Measurements from ENCODE around the gene BTBD9.
A peak's percentile ranks its signal among the peaks of the same experiment; 100 is the strongest.

BTBD9 gene

GRCh38 chr6:38487423-38487822 lies 152.3 kb downstream of the BTBD9 start:
- 97% methylated on average over 6 of the region's 7 CpGs for WGBS
- Histone ChIP-seq H4K91ac (ENCODE audit: low read length) (no peak overlapping the region), H3K18ac (ENCODE audit: low read depth in 1 of 2, low read length in 2 of 2) (no peak overlapping the region), H2BK12ac (ENCODE audit: low read length in 2 of 2) (no peak overlapping the region), H2BK5ac (ENCODE audit: low read depth, low read length, poor library complexity, severe bottlenecking) (no peak overlapping the region), H2AFZ (ENCODE audit: low read depth, low read length) (no peak overlapping the region), H4K8ac (ENCODE audit: low read length) (no peak overlapping the region), H3K79me1 (replicated peaks; ENCODE audit: low read length, poor library complexity, severe bottlenecking) (peaks cover 2% of the 10 kb centered on the region), H3K14ac (ENCODE audit: low read length in 2 of 2) (no peak overlapping the region), H3K4me3 (ENCODE audit: insufficient read depth in 1 of 2, low read depth in 1 of 2, low read length in 2 of 2) (no peak overlapping the region), H2BK120ac (ENCODE audit: low read depth, low read length) (no peak overlapping the region), H3K27me3 (ENCODE audit: control insufficient read depth in 1 of 2, insufficient read depth in 1 of 2, low read length in 2 of 2) (no peaks in the 10 kb centered on the region), H3K9ac (ENCODE audit: low read length) (no peak overlapping the region), H2BK15ac (ENCODE audit: low read depth, poor library complexity, severe bottlenecking) (no peak overlapping the region), H3K23ac (ENCODE audit: low read length in 2 of 2) (no peak overlapping the region), H3K4ac (ENCODE audit: low read depth in 1 of 2, low read length in 2 of 2) (no peak overlapping the region), H3K9me3 (ENCODE audit: control insufficient read depth, low read length) (no peaks in the 10 kb centered on the region), H3K4me1 (ENCODE audit: control insufficient read depth, insufficient read depth, low read depth, low read length) (peaks cover 1% of the 10 kb centered on the region), H3K36me3 (ENCODE audit: control insufficient read depth in 1 of 2, insufficient read depth in 2 of 2, low read depth in 1 of 2, low read length in 2 of 2) (no peaks in the 10 kb centered on the region), H3K27ac (ENCODE audit: low read length, poor library complexity, severe bottlenecking) (no peak overlapping the region), H3K4me2 (ENCODE audit: low read length, poor library complexity, severe bottlenecking) (no peak overlapping the region), H2AK5ac (ENCODE audit: low read length, severe bottlenecking) (no peak overlapping the region)
- no peak for DNase-seq

- Histone ChIP-seq H2BK5ac (ENCODE audit: low read depth, low read length, poor library complexity, severe bottlenecking) (no peak overlapping the region), H2AFZ (ENCODE audit: low read depth, low read length) (no peak overlapping the region), H4K8ac (ENCODE audit: low read length) (no peak overlapping the region), H2BK12ac (ENCODE audit: low read length in 2 of 2) (no peak overlapping the region), H2BK120ac (ENCODE audit: low read depth, low read length) (no peak overlapping the region), H3K4me2 (ENCODE audit: low read length, poor library complexity, severe bottlenecking) (no peak overlapping the region), H2BK15ac (ENCODE audit: low read depth, poor library complexity, severe bottlenecking) (no peak overlapping the region), H4K91ac (ENCODE audit: low read length) (no peak overlapping the region), H3K14ac (ENCODE audit: low read length in 2 of 2) (no peak overlapping the region), H3K23ac (ENCODE audit: low read length in 2 of 2) (no peak overlapping the region), H3K27ac (ENCODE audit: low read length, poor library complexity, severe bottlenecking) (no peak overlapping the region), H3K9me3 (ENCODE audit: control insufficient read depth, low read length) (no peaks in the 10 kb centered on the region), H3K4me1 (ENCODE audit: control insufficient read depth, insufficient read depth, low read depth, low read length) (peaks cover 1% of the 10 kb centered on the region), H3K18ac (ENCODE audit: low read depth in 1 of 2, low read length in 2 of 2) (no peak overlapping the region), H3K27me3 (ENCODE audit: control insufficient read depth in 1 of 2, insufficient read depth in 1 of 2, low read length in 2 of 2) (no peaks in the 10 kb centered on the region), H3K4me3 (ENCODE audit: insufficient read depth in 1 of 2, low read depth in 1 of 2, low read length in 2 of 2) (no peak overlapping the region), H2AK5ac (ENCODE audit: low read length, severe bottlenecking) (no peak overlapping the region), H3K79me1 (replicated peaks; ENCODE audit: low read length, poor library complexity, severe bottlenecking) (no peaks in the 10 kb centered on the region), H3K4ac (ENCODE audit: low read depth in 1 of 2, low read length in 2 of 2) (no peak overlapping the region), H3K9ac (ENCODE audit: low read length) (no peak overlapping the region), H3K36me3 (ENCODE audit: control insufficient read depth in 1 of 2, insufficient read depth in 2 of 2, low read depth in 1 of 2, low read length in 2 of 2) (no peaks in the 10 kb centered on the region)
- 64% methylated on average over 1 of the region's 1 CpG for WGBS
- no peak for DNase-seq
Observed at GRCh38 chr6:38485488-38485887, 154.2 kb downstream of the BTBD9 start.

GRCh38 chr6:38484656-38485055 lies 155.1 kb downstream of the BTBD9 start:
- Histone ChIP-seq H2AK5ac (ENCODE audit: low read length, severe bottlenecking) (no peak overlapping the region), H4K91ac (ENCODE audit: low read length) (no peak overlapping the region), H2BK5ac (ENCODE audit: low read depth, low read length, poor library complexity, severe bottlenecking) (no peak overlapping the region), H3K4me2 (ENCODE audit: low read length, poor library complexity, severe bottlenecking) (no peak overlapping the region), H3K9ac (ENCODE audit: low read length) (no peak overlapping the region), H3K27me3 (ENCODE audit: control insufficient read depth in 1 of 2, insufficient read depth in 1 of 2, low read length in 2 of 2) (no peaks in the 10 kb centered on the region), H3K27ac (ENCODE audit: low read length, poor library complexity, severe bottlenecking) (no peak overlapping the region), H3K9me3 (ENCODE audit: control insufficient read depth, low read length) (no peaks in the 10 kb centered on the region), H3K79me1 (replicated peaks; ENCODE audit: low read length, poor library complexity, severe bottlenecking) (no peaks in the 10 kb centered on the region), H3K14ac (ENCODE audit: low read length in 2 of 2) (no peak overlapping the region), H2AFZ (ENCODE audit: low read depth, low read length) (no peak overlapping the region), H3K18ac (ENCODE audit: low read depth in 1 of 2, low read length in 2 of 2) (no peak overlapping the region), H3K4me3 (ENCODE audit: insufficient read depth in 1 of 2, low read depth in 1 of 2, low read length in 2 of 2) (no peak overlapping the region), H3K23ac (ENCODE audit: low read length in 2 of 2) (no peak overlapping the region), H3K4me1 (ENCODE audit: control insufficient read depth, insufficient read depth, low read depth, low read length) (no peaks in the 10 kb centered on the region), H2BK120ac (ENCODE audit: low read depth, low read length) (no peak overlapping the region), H2BK15ac (ENCODE audit: low read depth, poor library complexity, severe bottlenecking) (no peak overlapping the region), H4K8ac (ENCODE audit: low read length) (no peak overlapping the region), H3K4ac (ENCODE audit: low read depth in 1 of 2, low read length in 2 of 2) (no peak overlapping the region), H3K36me3 (ENCODE audit: control insufficient read depth in 1 of 2, insufficient read depth in 2 of 2, low read depth in 1 of 2, low read length in 2 of 2) (no peaks in the 10 kb centered on the region), H2BK12ac (ENCODE audit: low read length in 2 of 2) (no peak overlapping the region)
- 92% methylated on average over 2 of the region's 3 CpGs for WGBS
- no peak for DNase-seq

- Histone ChIP-seq H2BK120ac (ENCODE audit: low read depth, low read length) (no peak overlapping the region), H2BK5ac (ENCODE audit: low read depth, low read length, poor library complexity, severe bottlenecking) (no peak overlapping the region), H2BK15ac (ENCODE audit: low read depth, poor library complexity, severe bottlenecking) (no peak overlapping the region), H3K4ac (ENCODE audit: low read depth in 1 of 2, low read length in 2 of 2) (no peak overlapping the region), H3K18ac (ENCODE audit: low read depth in 1 of 2, low read length in 2 of 2) (no peak overlapping the region), H2AK5ac (ENCODE audit: low read length, severe bottlenecking) (no peak overlapping the region), H3K79me1 (replicated peaks; ENCODE audit: low read length, poor library complexity, severe bottlenecking) (peaks cover 2% of the 10 kb centered on the region), H2AFZ (ENCODE audit: low read depth, low read length) (no peak overlapping the region), H3K4me3 (ENCODE audit: insufficient read depth in 1 of 2, low read depth in 1 of 2, low read length in 2 of 2) (no peak overlapping the region), H4K8ac (ENCODE audit: low read length) (no peak overlapping the region), H3K36me3 (ENCODE audit: control insufficient read depth in 1 of 2, insufficient read depth in 2 of 2, low read depth in 1 of 2, low read length in 2 of 2) (no peaks in the 10 kb centered on the region), H3K27me3 (ENCODE audit: control insufficient read depth in 1 of 2, insufficient read depth in 1 of 2, low read length in 2 of 2) (no peaks in the 10 kb centered on the region), H3K27ac (ENCODE audit: low read length, poor library complexity, severe bottlenecking) (no peak overlapping the region), H4K91ac (ENCODE audit: low read length) (no peak overlapping the region), H3K9me3 (ENCODE audit: control insufficient read depth, low read length) (no peaks in the 10 kb centered on the region), H2BK12ac (ENCODE audit: low read length in 2 of 2) (peak overlapping the region in 1 of 2 experiments; percentile 3), H3K4me1 (ENCODE audit: control insufficient read depth, insufficient read depth, low read depth, low read length) (no peaks in the 10 kb centered on the region), H3K4me2 (ENCODE audit: low read length, poor library complexity, severe bottlenecking) (no peak overlapping the region), H3K14ac (ENCODE audit: low read length in 2 of 2) (no peak overlapping the region), H3K23ac (ENCODE audit: low read length in 2 of 2) (no peak overlapping the region), H3K9ac (ENCODE audit: low read length) (no peak overlapping the region)
- DNase-seq, result no peak
- WGBS, result 94% methylated on average over 2 of the region's 2 CpGs
Observed at GRCh38 chr6:38483526-38483925, 156.2 kb downstream of the BTBD9 start.

All from mesenchymal stem cell (in vitro differentiated cells and primary cell).